ENCODE data around the gene TRIAP1.

The TRIAP1 gene

GRCh38 chr12:120444676-120445075 is 1.5 kb downstream of the TRIAP1 start:
- peaks cover 68% of the 10 kb centered on the region for H3K36me3 ChIP-seq (ENCODE audit: low read depth)
- H3K4me1 ChIP-seq (ENCODE audit: insufficient read depth, poor library complexity, severe bottlenecking) = peaks cover 14% of the 10 kb centered on the region
- no peak overlapping the region for H3K27ac ChIP-seq (ENCODE audit: poor library complexity, severe bottlenecking)
- DNase-seq (ENCODE audit: low spot score) = no peak
- no peak overlapping the region for H3K4me3 ChIP-seq (ENCODE audit: severe bottlenecking)
- no peak for TF ChIP-seq CTCF (IDR thresholded peaks at IDR 0.05; ENCODE audit: poor library complexity, severe bottlenecking)
- H3K27me3 ChIP-seq (ENCODE audit: insufficient read depth, poor library complexity, severe bottlenecking) = no peaks in the 10 kb centered on the region
- no peak for ATAC-seq (ENCODE audit: low read depth)
- no peaks in the 10 kb centered on the region for H3K9me3 ChIP-seq (ENCODE audit: severe bottlenecking)

GRCh38 chr12:120439646-120440247 is 6.4 kb downstream of the TRIAP1 start:
- Histone ChIP-seq H3K36me3 (ENCODE audit: low read depth) (peaks cover 50% of the 10 kb centered on the region), H3K27ac (ENCODE audit: poor library complexity, severe bottlenecking) (no peak overlapping the region), H3K4me1 (ENCODE audit: insufficient read depth, poor library complexity, severe bottlenecking) (peaks cover 9% of the 10 kb centered on the region), H3K27me3 (ENCODE audit: insufficient read depth, poor library complexity, severe bottlenecking) (no peaks in the 10 kb centered on the region), H3K4me3 (ENCODE audit: severe bottlenecking) (peak overlapping the region; percentile 3), H3K9me3 (ENCODE audit: severe bottlenecking) (no peaks in the 10 kb centered on the region)
- ATAC-seq (ENCODE audit: low read depth) (peak; percentile 35; the same call in 2 of the 3 replicates), DNase-seq (ENCODE audit: low spot score) (no peak)
- TF ChIP-seq CTCF (IDR thresholded peaks at IDR 0.05; ENCODE audit: poor library complexity, severe bottlenecking) = peak; percentile 86

GRCh38 chr12:120438495-120439198 is 7.5 kb downstream of the TRIAP1 start:
- Histone ChIP-seq H3K9me3 (ENCODE audit: severe bottlenecking) (no peaks in the 10 kb centered on the region), H3K27ac (ENCODE audit: poor library complexity, severe bottlenecking) (peak overlapping the region; percentile 46), H3K4me3 (ENCODE audit: severe bottlenecking) (peak overlapping the region; percentile 68), H3K4me1 (ENCODE audit: insufficient read depth, poor library complexity, severe bottlenecking) (peaks cover 9% of the 10 kb centered on the region), H3K27me3 (ENCODE audit: insufficient read depth, poor library complexity, severe bottlenecking) (no peaks in the 10 kb centered on the region), H3K36me3 (ENCODE audit: low read depth) (peaks cover 41% of the 10 kb centered on the region)
- ATAC-seq (ENCODE audit: low read depth) (no peak), DNase-seq (ENCODE audit: low spot score) (no peak)
- no peak for TF ChIP-seq CTCF (IDR thresholded peaks at IDR 0.05; ENCODE audit: poor library complexity, severe bottlenecking)

GRCh38 chr12:120437735-120438494 is 8.3 kb downstream of the TRIAP1 start, which contains the start of gene COX6A1:
Gene COX6A1, plus strand, starts transcription at chr12:120438113. Its CDS starts 14 bp downstream, at chr12:120438127.
- ATAC-seq (ENCODE audit: low read depth) = peak; percentile 98
- no peaks in the 10 kb centered on the region for H3K27me3 ChIP-seq (ENCODE audit: insufficient read depth, poor library complexity, severe bottlenecking)
- peaks cover 35% of the 10 kb centered on the region for H3K36me3 ChIP-seq (ENCODE audit: low read depth)
- H3K27ac ChIP-seq (ENCODE audit: poor library complexity, severe bottlenecking) = peak within 1 kb of the TSS; percentile 46
- TF ChIP-seq CTCF (IDR thresholded peaks at IDR 0.05; ENCODE audit: poor library complexity, severe bottlenecking) = peak; percentile 20
- no peaks in the 10 kb centered on the region for H3K9me3 ChIP-seq (ENCODE audit: severe bottlenecking)
- H3K4me1 ChIP-seq (ENCODE audit: insufficient read depth, poor library complexity, severe bottlenecking) = peaks cover 9% of the 10 kb centered on the region
- peak within 1 kb of the TSS; percentile 68 for H3K4me3 ChIP-seq (ENCODE audit: severe bottlenecking)
- peak; percentile 99 for DNase-seq (ENCODE audit: low spot score)

Measured in RWPE2 (cell line).